Liver (tissue), 3 donors: ENCODE data around the gene NME8.

Experiments used
- ATF3 ChIP-seq: IDR thresholded peaks from 2 replicates; pipeline ENCODE4 v1.6.1; 2016; ENCODE audit warnings: antibody characterized with exemption
- CTCF ChIP-seq: fragments of 150-350 bp; IDR thresholded peaks from 2 replicates; pipeline ENCODE4 v1.5.1; 2017; ENCODE audit warnings: improper control_type of control experiment, low read depth, low read length; ENCODE audit not compliant: missing input control
- GABPA ChIP-seq, 2 donors: IDR thresholded peaks in 1 of 2; conservative IDR thresholded peaks in 1 of 2; 2 replicates each; pipeline ENCODE4 v1.6.1; 2016; ENCODE audit warnings: antibody characterized with exemption in 2 of 2, mild to moderate bottlenecking in 1 of 2, moderate library complexity in 1 of 2
- JUND ChIP-seq, 2 donors: IDR thresholded peaks; 2 replicates each; pipeline ENCODE4 v1.6.1; 2016; ENCODE audit warnings: antibody characterized with exemption in 2 of 2
- MAX ChIP-seq: IDR thresholded peaks from 2 replicates; pipeline ENCODE4 v1.6.1; 2016; ENCODE audit warnings: antibody characterized with exemption
- RAD21 ChIP-seq, 2 donors: IDR thresholded peaks; 2 replicates each; pipeline ENCODE4 v1.6.1; 2016; ENCODE audit warnings: antibody characterized with exemption in 2 of 2, mild to moderate bottlenecking in 2 of 2
- donor health status: healthy.
- donor health status: healthy.

GRCh38 chr7:37826825-37827224 is 21.6 kb upstream of the NME8 start:
- no peak for TF ChIP-seq CTCF
- TF ChIP-seq RAD21 (IDR thresholded peaks at IDR 0.05), result no peak
- TF ChIP-seq GABPA (IDR thresholded peaks at IDR 0.05 in 1 of 2, conservative IDR thresholded peaks at IDR 0.05 in 1 of 2), result no peak
- no peak for TF ChIP-seq MAX
- no peak for TF ChIP-seq JUND (IDR thresholded peaks at IDR 0.05)
- TF ChIP-seq ATF3, result no peak
